Stimulated activated CD4-positive, alpha-beta T cell treated with anti-CD3 and anti-CD28 coated beads, Interleukin-2, amount 100 ng/mL, for 24 hours (primary cell): ENCODE data around the gene MED27.
"Not testable (repeated sequence)": the region's sequence is repeated elsewhere in the genome, so short reads cannot be mapped to it uniquely, and the experiment has no call there.

Experiments
- DNase-seq, 2 donors: peaks; one replicate each; pipeline ENCODE4 v3.0.0-alpha.2; 2020

The MED27 gene

DNA sequence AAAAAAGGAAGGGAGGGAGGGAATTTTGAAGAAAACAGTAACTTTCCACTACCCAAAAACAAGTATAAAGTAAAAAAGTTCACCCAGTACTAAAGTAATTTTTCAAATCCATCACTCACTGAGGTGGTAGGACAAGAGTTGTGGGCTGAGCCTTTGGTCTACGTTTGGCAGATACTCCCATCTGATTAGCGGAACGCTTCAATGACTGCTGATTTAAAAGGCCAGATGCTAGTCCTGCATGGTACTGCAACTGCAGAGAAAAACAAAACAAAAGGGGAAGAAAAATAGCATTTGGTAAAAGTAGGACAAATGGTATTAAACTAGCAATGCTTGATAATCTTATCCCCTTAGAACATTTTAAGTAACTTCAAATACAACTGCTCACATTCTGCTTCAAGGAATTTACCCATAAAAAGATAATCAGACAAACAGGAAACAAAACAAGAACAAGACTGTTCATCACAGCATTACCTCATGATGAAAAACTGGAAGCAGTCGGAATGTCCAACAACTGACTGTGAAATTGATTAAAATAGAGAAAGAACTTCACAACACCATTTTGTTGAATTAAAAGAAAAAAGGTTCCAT is 65.4 kb downstream of the MED27 start:
- DNase-seq = no peak

DNA sequence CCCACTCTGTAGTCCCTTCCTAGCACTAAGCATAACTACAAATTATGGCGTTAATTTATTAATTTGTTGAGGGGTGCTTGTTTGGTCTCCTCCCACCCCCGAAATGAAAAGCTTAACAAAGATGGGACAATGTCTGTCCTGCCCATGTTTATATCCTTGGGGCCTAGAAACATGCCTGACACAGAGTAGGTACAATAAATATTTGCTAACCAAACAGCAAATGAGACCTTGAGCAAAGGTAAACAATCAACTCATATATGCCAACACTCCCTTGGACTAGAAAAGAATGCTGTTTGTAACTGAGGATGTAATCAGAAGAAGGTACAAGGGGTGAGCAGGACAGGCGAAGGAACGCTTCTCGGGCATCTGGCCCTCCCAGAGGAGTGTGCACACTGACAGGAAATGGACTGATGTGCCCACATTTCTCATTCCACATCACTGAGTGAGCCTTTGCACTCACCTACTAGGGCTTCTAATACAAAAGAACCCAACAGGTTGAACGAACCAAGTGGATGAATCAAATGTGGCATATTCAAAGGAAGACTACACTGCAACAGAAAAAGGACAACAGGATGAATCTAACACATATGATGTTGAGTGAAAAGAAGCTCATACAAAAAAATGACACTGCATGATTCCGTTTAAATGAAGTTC is 66.8 kb downstream of the MED27 start:
- no peak for DNase-seq

DNA sequence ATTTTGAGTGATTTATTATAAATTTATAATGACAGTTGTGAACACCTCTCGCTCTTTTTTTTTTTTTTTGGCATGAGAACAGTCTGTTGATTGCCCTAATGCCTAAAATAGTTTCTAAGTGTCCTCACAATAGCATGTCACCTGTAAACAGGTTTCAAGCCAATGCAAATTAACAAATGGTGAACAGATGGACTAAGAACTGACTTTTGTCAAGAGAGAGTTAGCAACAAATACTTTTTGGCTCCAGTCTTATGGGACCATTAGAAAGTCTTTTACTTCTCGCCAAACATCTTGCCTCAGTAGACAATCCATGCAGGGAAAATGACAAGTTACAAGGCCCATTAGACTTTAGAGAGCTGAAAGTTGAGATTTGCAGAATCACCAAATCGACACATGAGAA is 67.8 kb downstream of the MED27 start:
- no peak for DNase-seq

DNA sequence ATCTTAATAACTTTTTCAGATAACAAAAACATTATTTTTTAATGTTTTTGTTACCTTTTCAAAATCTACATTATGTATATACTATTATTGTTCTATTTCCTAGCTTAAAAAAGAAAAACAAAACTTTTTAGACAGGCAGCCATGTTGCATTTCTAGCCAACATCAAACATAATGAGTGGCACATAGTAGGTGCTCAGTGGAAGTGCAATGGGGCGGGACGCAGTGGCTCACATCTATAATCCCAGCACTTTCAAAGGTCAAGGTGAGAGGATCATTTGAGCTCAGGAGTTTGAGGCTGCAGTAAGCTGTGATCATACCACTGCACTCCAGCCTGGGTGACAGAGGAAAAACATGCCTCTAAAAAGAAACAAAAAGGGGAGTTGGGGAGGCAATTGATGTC is 68.4 kb downstream of the MED27 start:
- DNase-seq = no peak

DNA sequence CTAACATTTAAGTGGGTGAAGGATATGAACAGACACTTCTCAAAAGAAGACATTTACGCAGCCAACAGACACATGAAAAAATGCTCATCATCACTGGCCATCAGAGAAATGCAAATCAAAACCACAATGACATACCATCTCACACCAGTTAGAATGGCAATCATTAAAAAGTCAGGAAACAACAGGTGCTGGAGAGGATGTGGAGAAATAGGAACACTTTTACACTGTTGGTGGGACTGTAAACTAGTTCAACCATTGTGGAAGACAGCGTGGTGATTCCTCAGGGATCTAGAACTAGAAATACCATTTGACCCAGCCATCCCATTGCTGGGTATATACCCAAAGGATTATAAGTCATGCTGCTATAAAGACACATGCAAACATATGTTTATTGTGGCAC is 69.5 kb downstream of the MED27 start:
- DNase-seq = not testable (repeated sequence)

- no peak for DNase-seq
Measured at GRCh38 chr9:132008855-132009812, 70.5 kb downstream of the MED27 start.

DNA sequence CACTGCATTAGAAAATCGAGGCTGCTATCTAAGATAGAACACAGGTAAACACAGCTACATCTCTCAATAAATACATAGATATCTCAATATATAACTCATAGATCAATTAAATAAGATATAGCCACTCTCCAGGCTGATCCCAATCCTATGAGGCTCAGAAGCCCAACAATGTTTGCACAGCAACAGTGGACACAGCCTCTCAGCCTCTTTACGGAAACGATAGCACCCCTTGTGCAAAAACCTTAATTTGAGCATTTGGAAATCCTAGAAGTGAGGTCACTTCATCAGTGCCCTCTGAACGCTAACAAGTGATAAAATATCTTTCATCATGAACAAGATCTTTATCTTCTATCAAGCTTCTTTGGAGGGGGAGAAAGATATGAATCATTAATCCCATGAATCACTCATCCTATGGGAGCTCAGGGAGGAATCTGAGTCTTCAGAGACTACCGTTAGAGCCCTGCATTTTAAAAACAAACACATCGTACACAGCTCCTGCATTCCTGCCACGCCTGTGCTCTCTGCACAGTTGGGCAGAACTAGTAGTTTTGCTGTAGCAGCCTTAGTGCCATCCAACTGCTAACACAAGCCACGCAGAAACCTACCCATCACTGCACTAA is 71.4 kb downstream of the MED27 start:
- no peak for DNase-seq

- DNase-seq = no peak
Measured at GRCh38 chr9:132007371-132008025, 72.2 kb downstream of the MED27 start.

DNA sequence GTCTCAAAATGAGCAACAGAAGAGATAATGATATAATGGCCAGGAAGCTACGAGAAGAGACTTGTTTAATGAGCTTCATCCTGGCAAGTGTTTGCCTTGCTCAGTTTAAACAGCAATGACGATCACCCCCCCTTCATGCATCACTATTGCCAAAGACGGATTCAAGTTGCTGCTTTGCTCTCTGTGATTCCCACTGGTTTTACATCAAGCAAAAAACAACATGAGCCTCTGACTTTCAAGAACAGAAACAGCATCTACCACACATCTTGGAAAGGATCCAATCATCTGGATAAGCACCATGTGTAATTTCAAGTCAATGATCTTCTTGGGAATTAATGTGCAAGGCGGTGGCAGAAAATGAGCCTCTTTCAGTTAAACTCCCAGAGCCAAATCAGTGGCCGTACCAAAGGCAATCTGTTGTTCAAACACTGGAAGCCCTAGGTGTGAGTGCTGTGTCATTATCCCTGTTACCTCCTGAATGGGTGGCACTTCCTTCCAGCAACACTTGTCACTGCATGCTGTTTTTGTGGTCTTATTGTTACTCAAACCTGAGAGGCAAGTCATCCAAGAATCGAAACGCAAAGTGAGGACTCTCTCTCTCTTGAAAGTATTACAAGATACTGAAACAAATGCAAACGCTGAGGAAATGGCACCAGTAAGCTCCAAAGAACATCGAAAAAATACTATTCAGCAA is 72.8 kb downstream of the MED27 start:
- peak; percentile 23 to 39 for DNase-seq

GRCh38 chr9:132005899-132006298 is 73.8 kb downstream of the MED27 start:
- no peak for DNase-seq

GRCh38 chr9:132004323-132004722 is 75.3 kb downstream of the MED27 start:
- DNase-seq = no peak

- no peak for DNase-seq
Measured at GRCh38 chr9:132003896-132004295, 75.8 kb downstream of the MED27 start.

DNA sequence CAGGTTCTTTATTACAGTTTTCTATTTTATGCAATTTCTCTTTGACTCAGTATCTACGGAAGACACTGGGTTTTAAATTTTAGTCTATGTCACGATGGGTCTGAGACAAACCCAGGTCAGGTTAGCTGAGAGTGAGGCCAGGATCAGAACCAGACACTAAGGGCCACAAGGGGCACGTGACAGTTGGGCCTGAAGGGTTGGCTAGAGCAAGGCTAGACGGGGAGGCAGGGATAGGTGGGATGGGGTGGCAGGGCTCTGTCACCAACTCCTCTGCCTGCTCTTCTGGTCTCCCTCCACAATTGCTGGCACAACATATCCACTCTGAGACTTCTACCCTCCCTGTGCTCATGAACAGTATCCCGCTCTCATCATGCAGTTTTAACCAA is 76.4 kb downstream of the MED27 start:
- DNase-seq = no peak

DNA sequence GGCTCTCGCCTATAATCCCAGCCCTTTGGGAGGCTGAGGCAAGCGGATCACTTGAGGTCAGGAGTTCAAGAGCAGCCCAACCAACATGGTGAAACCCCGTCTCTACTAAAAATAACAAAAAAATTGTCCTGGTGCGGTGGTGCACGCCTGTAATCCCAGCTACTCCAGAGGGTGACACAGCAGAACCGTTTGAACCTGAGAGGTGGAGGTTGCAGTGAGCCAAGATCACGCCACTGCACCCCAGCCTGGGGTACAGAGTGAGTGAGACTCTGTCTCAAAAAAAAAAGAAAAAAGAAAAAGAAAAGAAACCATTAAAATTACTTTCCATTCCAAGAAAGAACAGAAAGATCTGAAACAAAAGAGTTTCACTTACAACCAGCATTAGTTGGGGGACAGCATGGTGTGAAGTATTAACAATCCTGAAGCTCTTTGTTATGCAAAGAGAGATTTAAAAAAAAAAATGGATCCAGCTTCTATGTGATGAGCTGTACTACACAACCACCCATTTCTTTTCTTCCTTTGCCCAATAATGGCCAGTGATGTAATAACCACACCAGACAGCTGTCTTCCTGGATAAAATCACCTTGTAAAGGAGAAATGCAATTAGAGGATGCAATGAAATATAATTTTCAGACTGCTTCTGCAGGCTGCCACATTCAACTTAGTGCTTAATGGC is 76.9 kb downstream of the MED27 start:
- no peak for DNase-seq

DNA sequence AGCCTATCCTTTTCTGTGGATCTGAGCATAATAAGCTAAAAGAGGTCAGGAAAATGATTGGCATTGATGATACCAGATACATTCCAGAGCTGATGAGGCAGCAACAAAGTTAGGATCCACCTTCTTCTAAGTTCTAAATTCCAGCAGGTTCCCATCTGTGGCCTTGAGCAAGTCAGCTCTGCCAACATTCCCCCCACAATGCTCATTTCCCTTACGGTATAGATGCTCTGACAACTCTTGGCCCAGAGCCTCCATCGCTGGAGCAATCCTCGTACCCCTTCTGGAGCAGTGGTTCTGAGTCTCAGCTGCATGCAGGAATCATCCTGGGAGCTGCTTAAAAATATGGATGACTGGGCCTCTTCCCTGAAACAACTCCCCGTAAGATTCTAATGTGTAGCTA is 78.1 kb downstream of the MED27 start:
- no peak for DNase-seq

DNA sequence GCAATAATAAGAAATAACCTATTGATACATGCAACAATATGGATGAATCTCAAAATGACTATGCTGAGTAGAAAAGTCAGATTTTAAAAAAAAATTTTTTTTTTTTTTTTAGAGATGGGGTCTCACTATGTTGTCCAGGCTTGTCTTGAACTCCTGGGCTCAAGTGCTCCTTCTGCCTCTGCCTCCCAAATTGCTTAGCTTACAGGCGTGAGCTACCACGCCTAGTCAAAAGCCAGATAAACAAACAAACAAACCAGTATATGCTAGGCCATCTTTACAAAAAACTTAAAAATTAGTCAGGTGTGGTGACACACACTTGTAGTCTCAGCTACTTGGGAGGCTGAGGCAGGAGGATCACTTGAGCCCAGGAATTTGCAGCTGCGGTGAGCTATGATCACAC is 79.0 kb downstream of the MED27 start:
- DNase-seq = no peak

DNA sequence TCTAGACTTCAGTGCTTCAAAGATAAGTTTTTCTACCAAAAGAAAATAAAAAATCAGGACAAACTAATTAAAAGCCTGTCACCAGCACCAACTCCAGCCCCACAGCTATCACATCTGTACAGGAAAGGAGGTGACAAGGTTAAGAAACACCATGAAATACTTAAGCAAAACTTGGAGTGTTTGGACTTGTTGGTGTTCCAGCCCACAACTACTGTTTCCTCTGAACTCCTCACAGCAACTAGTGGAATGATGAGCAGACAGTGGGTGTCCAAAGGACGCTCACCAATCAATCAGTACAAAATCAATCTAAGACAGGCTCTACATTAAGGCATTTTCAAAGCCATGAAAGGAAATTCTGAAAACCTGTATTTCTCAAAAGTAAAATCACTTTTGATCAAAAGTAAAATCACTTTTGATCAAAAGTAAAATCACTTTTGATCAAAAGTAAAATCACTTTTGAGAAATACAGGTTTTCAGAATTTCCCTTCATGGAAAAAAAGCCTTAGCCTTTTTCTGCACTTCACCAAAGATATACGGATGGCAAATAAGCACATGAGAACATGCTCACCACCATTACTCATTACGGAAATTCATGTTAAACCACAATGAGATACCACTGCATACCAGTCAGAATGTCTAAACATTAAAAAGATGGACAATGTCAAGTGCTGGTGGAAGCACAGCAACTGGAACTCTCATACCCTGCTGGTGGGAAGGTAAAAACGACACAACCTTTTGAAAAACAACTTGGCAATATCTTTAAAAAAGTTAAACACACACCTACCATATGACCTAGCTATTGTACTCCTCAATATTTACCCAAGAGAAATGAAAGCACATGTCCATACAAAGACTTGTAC is 79.7 kb downstream of the MED27 start:
- DNase-seq = no peak

DNA sequence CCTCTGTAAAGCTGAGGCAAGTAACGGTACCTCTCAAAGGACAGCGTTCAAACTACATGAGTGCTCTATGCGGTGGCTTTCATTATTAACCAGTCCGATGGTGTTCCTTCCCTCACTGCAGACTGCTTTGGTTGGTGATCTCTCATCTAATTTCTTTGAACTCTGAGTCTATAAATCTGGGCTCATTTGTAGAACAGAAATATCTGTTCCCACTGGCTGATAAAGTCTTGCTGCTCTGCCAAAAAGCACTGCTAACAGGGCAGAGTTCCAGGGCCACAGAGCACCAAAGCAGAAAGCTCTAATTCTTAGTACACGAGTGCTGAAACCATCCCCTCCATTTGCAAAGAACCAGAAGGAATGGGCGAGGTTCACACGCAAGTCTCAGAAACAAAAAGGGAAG is 81.9 kb downstream of the MED27 start:
- DNase-seq = no peak

- no peak for DNase-seq
Measured at GRCh38 chr9:131997076-131997475, 82.6 kb downstream of the MED27 start.

DNA sequence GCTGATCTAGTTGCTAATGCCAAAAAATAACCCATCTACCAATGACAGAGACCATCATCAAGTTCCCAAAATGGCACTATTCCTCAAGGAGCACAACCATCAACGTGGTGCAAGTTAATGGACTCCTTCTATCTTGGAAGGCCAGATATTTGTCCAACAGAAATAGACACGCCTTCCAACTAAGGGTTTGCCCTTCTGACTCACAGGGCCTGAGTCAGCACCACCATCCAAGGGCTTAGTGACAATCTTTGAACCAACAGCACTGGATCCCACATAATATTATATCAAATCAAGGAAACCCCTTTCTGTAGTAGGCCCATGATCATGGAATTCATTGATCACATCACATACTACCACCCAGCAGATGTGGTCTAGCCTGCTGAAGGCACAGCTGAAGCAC is 84.3 kb downstream of the MED27 start:
- no peak for DNase-seq
